NCI-H1694 (cell line): ENCODE results near the gene MTTP.

Experiments used
- DNase-seq: peaks from one replicate; lab custom pipeline; 2025; lab: John Stamatoyannopoulos, UW

MTTP gene

GRCh38 chr4:99670409-99671073 lies 95.9 kb downstream of the MTTP start:
- no peak for DNase-seq
